Liver (tissue), 2 donors: Measurements from ENCODE around the gene PES1.

Experiments used
- CTCF ChIP-seq: fragments of 150-350 bp; IDR thresholded peaks from 2 replicates; pipeline ENCODE4 v1.5.1; 2017; ENCODE audit warnings: improper control_type of control experiment, low read depth, low read length; ENCODE audit not compliant: missing input control
- MAX ChIP-seq: IDR thresholded peaks from 2 replicates; pipeline ENCODE4 v1.6.1; 2016; ENCODE audit warnings: antibody characterized with exemption
- YY1 ChIP-seq: IDR thresholded peaks from 2 replicates; pipeline ENCODE4 v1.6.1; 2016; ENCODE audit warnings: antibody characterized with exemption, mild to moderate bottlenecking
- donor health status: healthy.

- no peak for TF ChIP-seq CTCF
- no peak for TF ChIP-seq MAX
- no peak for TF ChIP-seq YY1
These were observed 23.2 kb upstream of the PES1 start for GRCh38 chr22:30614879-30615278.
